HG02642 (cell line): ENCODE data around the gene RPS6KA5.
"Not testable (repeated sequence)": the region's sequence is repeated elsewhere in the genome, so short reads cannot be mapped to it uniquely, and the experiment has no call there.

Source experiments
- ATAC-seq: cut with Tn5 transposase; IDR thresholded peaks from one replicate; pipeline ENCODE4 v1.9.1; 2021; ENCODE audit warnings: mild to moderate bottlenecking; ENCODE audit not compliant: unreplicated experiment, poor library complexity

RPS6KA5 gene

DNA sequence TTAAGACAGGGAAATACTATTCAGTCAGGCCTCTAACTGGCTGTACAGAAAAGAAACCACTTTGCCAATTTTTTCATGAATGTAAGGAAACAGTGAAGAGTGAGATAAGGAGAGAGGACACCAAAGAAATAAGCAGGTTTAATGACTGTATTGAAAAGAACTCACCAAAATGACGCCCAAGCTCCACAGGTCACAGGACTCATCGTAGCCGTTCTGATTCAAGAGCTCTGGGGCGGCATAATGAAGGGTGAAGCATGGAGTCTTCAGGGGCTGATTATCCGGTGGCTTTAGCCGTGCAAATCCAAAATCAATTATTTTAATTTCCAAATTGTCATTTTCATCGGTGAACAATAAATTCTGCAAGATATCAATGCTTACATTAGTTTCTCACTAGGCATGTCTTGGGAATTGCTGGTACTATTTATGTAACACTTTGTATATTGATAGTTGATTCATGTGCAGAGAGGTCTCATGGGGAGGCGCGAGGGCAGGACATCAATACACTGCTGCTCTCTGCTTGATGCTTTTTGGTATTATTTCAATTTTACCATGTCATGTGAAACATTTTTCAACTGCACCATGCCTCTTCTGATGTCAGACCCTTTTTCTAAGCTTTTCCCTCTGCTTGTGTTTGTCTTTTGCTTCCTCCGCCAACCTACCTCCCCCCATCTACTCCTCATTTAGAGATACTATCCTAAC lies 170.0 kb downstream of the RPS6KA5 start:
- ATAC-seq: no peak

DNA sequence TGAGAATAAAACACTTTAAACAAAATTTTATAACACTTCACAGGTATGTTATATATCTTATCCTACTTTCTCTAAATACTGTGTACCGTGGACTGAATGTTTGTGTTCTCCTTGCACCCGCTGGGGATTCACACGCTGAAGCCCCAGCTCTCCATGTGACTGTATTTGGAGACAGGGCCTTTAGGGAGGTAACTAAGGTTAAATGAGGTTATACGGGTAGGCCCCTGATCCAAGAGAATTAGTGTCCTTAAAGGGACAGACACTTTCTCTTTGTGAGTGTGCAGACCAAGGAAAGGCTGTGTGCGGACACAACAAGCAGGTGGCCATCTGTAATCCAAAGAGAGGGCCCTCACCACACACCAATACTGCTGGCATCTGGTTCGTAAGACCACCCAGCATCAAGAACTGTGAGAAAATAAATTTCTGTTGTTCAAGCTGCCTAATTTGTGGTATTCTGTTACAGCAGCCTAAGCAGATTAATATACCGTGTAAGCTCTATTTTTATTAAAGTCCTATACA lies 174.1 kb downstream of the RPS6KA5 start:
- no peak for ATAC-seq

DNA sequence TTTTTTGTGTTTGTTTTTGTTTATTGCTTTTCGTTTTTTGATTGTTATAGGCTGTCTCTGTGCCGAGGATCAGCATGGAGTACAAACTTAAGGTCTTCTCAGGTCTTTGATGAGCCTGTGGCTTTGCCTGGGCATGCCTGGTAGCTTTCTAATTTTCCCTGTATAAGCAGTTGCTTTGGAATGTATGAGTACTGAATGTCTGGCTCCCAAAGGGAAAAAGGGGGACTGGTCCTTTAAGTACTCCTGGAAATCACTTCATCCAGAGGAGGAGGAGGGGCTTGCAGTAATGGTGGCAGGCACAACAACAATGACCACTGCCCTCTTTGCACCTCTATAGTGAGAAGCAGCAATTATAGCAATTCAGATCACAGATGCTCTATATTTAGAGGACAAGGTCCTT lies 176.7 kb downstream of the RPS6KA5 start:
- no peak for ATAC-seq

DNA sequence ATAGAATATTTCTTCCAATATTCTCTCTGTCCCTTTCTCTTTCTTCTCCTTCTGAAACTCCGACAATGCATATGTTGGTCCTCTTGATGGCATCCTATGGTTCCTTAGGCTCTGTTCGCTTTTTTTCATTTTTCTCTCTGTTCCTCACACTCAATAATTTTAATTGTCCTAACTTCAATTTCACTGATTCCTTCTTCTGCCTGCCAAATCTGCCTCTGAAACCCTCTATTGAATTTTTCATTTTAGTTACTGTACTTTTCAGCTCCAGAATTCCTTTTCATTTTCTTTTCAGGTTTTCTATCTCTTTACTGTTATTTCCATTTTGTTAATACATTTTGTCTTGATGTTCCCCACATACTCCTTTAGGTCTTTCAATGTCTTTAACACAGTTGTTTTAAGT lies 177.2 kb downstream of the RPS6KA5 start:
- ATAC-seq: no peak

DNA sequence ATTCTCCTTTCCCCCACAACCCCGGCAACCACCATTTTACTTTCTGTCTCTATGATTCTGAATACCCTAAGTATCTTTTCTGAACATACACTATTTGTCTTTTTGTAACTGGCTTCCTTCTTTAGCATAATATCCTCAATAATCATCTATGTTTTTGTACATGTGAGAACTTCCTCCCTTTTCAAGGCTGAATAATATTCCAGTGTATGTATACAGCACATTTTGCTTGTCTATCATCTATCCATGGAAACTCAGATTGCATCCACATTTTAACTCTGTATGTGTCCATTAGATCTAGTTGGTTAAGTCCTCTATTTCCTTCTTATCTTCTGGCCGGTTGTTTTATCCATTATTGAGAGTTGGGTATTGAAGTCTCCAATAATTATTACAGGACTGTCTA lies 180.2 kb downstream of the RPS6KA5 start:
- no peak for ATAC-seq

DNA sequence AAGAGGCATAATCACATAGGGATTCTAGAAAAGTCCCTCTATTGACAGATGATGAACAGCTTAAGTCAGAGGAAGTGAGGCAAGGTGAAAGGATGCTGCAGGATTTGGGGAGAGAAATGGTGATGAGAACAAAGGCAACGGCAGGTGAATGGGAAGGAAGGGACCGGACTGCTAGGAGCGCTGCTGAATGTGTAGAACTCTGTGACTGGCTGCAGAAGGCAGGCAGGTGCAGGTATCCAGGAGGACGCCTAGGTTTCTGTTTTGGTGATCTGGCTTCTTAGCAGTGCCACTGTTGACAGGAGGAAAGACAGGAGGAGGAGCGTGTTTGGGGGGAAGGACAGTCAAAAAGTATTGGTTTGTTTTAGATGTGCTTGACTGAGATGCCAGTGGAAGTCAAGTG lies 185.8 kb downstream of the RPS6KA5 start:
- ATAC-seq: no peak

DNA sequence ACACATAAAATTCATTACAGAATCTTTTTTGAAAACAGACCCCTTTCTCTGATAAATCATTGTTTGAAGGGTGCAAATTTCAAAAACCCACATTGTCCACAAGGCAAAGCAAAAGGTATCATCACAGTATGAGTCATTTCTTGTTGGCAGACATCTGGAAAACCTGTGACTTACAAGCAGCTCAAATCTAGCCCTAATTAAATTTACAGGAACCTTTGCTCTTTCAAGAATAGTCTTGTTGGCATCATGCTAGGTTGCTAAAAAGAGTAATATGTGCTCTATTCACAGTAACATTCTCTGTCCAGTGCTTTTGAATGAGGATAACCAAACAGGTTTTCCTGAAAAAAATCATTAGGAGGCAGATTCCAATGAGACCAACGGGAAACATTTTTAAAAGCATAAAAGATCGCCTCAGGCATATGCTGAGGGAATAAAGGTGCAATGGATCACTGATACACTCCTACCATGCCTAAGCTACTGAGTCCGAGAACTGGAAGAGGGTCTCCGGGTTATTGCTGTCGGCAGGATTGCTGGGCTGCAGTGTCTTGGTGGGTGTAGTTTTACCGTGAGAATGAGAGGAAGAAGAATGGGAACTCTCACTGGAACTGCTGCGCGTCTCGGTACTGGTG lies 188.7 kb downstream of the RPS6KA5 start:
- no peak for ATAC-seq

DNA sequence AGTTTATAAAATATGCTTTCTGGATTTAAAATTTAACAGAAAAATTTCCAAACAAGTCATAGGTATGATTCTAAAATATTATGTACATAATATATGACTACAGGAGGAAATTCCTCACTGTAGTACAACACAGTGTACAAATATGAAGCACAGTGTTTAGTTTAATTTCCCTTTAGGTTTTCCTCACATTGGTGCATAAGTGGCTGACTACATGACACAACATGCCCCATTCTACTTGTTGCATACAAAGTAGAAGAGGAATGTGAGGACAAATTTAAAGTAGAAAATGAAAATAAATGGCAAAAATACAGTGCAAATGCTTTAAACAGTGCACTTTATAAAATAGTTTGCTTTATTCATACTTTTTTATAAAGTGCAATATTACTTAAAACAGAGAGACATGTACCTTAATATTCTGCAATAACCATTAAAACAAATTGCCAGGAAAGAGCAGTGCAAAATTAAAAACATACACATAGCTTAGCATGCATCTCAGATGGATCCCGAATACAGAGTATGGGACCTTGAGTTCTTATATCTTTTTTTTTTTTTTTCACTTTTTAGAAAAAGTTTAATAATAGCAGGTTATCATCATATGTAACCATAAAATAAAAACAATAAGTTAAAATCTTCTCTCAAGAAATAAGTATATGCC lies 189.4 kb downstream of the RPS6KA5 start:
- no peak for ATAC-seq

DNA sequence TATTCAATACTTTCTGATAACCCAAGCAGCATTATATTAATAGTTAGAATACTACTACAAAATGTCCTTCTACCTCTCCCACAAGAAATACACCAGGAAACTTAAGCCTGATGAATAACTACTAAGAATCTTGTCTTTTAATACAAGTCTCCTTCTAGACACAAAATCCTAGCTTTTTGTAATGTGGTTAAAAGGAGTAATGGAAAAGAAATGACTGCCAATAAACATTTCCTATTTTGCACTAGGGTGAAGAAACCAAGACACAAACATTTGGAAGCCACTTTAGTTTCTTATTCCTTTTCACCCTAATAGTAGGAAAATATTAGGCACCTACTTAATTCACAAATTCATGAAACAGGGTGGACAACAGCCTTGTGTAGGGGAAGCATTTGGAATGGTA lies 192.9 kb downstream of the RPS6KA5 start:
- no peak for ATAC-seq

DNA sequence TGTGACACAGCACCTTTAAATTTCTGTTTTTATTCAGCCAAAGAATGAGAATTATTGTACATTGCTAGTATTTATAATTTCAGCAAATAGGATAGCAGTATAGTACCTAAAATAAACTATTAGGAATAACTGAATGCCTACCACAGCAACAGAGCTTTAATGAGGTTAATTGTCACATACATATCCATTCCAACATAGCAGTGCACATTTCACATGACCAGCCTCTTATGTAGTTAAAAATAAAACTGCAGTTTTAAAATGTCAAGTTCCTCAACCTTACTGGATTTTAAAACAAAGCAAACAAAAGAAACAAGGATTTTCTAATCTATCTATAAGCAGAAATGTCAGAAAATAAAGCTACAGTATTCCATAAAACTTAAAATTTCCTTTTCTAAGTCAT lies 193.6 kb downstream of the RPS6KA5 start:
- ATAC-seq: no peak

DNA sequence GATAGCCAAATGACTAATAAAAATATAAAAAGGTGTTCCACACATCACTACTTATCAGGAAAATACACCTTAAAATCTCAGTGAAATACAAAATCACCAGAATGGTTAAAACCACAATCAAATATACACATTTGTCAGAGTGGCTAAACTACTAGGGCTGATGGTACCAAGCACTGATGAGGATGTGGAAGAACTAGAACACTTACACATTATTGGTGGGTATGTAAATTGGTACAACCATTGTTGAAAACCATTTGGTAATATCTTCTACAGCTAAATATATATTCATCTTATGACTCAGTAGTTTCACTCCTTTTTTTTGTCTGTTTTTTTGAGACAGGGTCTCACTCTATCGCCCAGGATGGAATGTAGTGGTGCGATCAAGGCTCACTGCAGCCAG lies 195.7 kb downstream of the RPS6KA5 start:
- ATAC-seq: no peak

DNA sequence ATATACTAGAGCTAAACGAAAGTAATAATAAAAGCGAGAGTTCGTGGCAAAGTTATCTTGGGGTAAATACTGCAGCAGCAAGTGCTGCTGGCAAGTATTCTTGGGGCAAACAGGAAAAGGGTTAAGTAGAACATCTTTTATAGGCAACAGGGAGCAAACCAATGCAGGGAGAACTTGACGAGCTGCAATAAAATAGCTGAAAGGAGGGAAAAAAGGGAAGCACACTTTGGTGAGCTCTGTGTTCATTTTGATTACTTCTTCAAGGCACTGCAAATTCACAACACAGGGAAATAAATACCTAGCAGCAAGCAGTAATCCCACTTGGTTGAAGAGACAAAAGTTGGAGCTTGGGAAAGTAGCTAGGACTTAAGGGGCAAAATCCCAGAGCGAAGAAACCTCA lies 201.9 kb downstream of the RPS6KA5 start:
- no peak for ATAC-seq

DNA sequence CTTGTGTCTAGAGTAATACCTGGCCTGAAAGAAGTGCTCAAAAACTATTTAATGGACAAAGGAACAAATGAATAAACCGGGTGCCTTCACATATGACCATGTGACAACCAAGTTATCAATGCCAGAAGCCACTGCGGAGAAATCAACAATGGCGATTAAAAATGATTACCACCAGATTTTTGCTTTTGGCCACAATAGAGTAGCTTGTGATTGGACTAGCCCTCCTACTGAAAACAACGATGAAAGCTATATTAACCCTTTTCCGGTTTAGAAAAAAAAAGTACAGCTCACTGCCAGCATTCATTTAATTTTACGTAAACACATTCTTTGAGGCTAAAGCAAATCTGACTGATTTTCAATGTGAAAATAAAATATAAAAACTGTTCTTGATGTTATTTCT lies 202.6 kb downstream of the RPS6KA5 start:
- no peak for ATAC-seq

DNA sequence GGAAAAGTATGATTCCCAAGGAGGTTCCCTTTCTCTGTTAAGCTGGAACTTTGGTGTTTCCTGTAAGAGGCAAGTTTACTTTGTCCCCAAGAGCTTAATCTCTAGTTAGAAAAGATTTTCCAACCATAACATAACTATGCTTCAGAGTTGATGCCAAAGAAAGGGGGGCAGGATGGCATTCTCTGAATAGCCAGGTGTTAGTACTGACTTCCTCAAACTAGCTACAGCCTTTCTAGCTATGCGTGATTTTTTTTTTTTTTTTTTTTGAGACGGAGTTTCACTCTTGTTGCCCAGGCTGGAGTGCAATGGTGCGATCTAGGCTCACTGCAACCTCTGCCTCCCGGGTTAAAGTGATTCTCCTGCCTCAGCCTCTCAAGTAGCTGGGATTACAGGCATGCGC lies 204.3 kb downstream of the RPS6KA5 start:
- ATAC-seq: not testable (repeated sequence)

DNA sequence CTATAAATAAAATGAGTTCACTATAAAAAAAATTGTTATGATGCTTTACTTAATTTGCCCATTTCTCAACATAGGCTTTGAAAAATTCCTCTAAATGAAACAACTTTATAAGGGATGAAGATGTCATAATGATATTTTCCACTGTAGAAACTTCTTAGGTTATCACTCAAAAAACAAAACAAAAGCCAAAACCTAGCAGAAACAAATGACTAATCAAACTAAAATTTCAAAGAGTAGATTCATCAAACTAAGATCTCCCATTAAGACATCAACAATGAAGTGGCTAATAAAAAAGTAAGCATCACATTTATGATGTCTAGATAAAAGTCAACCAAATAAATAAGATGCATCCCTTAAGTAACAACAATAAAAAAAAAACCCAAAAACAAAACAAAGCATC lies 207.3 kb downstream of the RPS6KA5 start:
- ATAC-seq: no peak

DNA sequence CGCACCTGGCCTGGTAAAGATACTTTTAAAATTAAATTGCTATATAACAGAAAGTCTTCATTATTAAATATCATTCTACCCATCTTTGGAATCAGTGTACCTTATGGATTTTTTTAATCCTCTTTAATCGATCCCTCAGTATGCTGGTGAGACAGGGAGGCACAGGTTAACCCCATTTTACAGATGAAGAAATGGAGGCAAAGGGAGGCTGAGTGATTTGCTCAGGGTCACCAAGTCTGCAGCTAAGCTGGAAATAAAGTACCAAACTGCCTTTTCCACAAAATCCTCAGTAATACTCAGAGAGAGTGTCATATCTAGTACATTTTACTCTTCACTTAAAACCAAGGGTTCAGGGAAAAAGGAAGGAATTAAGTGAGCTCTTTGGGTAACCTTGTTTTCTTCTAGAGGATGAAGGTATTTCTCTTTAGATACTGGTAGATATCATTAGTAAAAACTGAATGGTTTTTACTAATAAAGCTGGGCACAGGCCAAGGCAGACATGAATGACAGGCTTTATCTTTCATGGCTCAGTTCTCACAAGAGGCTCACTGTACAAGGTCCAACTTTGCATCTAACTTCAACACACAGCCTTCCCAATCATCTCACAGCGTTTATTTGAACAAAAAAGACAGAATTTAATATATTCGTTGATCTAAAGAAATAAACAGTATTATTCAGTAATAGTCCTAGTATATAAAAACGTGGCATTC lies 209.0 kb downstream of the RPS6KA5 start:
- no peak for ATAC-seq

DNA sequence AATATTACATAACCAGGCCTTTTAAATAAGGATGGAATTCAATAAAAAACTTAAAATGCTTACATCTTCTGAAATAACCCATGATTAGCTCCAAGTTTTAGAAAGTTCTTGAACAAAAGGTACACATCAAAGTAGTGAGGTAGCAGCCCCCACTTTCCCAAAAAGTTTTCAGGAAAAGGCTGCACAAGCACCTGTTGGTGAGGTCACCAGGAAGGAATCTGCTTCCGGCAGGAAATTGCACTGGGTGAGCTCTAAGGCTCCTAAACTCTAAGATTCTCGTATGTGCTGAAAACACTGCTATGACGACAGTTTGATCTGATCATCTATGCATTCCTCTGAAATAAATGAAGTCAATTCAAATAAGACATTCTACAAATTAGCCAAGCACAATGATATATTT lies 210.0 kb downstream of the RPS6KA5 start:
- ATAC-seq: no peak

DNA sequence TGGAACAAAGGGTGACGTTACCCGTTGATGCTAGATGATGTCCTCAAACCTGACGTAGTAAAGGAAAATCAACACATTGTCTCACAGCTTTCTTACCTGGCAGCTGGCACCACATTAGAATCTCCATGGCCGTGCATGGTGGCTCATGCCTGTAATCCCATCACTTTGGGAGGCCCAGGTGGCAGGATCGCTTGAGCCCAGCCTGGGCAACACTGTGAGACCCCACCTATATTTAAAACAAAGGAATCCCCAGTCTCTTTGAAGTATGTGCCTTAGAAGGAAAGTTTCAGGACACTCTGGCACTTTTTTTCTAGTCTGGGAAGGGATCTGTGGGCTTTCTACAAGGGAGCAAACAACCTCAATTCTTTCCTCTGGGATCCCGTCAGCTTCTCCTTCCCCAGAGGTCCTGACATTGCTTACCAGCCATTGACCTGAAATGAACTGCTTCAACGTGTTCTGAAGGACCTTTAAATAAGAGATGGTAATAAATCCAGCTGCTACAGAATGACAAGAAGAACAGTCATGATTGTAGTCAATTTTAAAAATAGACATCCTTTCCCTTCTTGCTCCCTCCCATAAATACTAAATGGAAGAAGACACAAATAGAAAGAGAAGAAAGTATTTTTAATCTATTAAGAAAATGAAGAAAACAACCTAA lies 210.5 kb downstream of the RPS6KA5 start:
- ATAC-seq: no peak

DNA sequence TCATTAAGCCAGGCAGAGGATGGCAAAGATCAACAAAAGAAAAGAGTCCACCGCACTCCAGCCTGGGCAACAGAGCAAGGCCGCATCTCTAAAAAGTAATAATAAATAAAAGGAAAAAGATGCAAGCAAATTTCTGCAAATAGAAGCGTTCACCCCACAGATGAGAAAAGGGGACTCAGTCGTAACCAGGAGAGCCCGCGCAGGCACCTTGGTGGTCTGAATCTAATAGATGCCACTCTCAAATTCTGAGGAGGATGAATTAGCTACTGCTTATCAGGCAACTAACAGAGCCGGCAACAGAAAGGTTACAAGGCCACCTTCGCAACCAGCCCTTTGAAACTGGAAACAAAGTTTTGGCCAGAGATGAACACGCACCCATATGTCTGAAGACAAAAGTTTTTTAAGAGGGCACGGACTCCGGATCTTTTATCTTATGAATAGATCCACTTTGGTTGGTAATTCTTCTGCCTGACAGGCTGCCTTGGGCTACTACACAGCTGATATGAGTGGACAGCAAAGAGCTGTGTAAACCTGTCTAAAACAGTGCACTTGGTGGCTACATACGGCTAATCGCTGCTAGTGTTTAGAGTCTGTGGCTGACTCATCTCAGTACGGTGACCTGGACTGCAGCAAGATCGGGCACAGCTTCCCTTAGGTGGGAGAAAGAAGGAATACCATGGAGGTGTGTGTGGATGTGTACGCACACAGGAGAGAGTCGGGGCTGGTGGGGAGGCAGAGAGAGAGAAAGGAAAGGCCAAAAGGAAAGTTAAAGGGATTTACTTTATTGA lies 211.3 kb downstream of the RPS6KA5 start:
- ATAC-seq: no peak

DNA sequence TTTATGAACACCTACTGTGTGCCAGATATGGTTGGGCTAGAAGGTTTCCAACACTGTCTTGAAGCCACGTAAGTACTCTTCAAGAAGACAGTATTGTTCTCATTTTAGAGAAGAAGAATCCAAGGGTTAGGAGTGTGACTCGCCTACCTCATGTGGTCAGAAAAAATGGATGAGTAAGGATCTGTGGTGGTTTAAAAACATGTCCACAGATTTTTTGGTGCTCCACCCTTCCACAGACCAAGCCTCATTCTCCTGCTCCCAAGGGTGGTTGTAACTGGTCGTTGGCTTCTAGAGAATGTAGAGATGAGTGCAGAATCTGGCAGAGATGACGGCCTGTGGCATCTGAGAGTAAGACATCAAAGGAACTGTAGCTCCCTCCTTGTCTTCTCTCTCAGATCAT lies 213.9 kb downstream of the RPS6KA5 start:
- no peak for ATAC-seq
